K562 (cell line): ENCODE results near the gene BCAR1. TPM values are rescaled to one million over a fixed set of nuclear protein-coding genes. Genes with fewer than 3 reads are reported as not detected.

Experiments used
- ATAC-seq: fragments of 200-7000 bp; cut with Tn5 transposase; 3 replicates; pipeline ENCODE4 v1.9.1; 2020; ENCODE audit warnings: moderate library complexity
- BruUV-seq: library from RNA; stranded (reverse); fragments of 400-500 nt; replicated peaks from 2 replicates; lab custom pipeline; 2021; lab: Mats Ljungman, UMichigan
- CTCF ChIA-PET: fragments of 300-600 bp; formaldehyde crosslinking; extraction: SDS; loops from one replicate; lab custom pipeline; 2021; ENCODE audit warnings: low intra/inter-chr PET ratio; lab: Yijun Ruan, JAX
- POLR2A ChIA-PET: fragments of 300-600, 350-650 bp; sonication (Branson Sonifier 250); formaldehyde crosslinking; extraction: SDS; loops from one replicate; lab custom pipeline; 2021; ENCODE audit warnings: antibody characterized with exemption, inconsistent platforms; lab: Yijun Ruan, JAX
- DNase-seq, 4 experiments: peaks; one replicate each; pipeline versions ENCODE4 v3.0.0 to v3.0.0-alpha.2; 2011 to 2018; ENCODE audit warnings: low spot score in 3 of 4, mixed read lengths in 3 of 4; ENCODE audit errors: extremely low read depth in 1 of 4
- FAIRE-seq: peaks from 2 replicates; lab custom pipeline; 2011; peaks lifted over from hg19 to GRCh38; lab: Jason Lieb, UNC
- H2AFZ ChIP-seq: 2 replicates; pipeline ENCODE4 v1.6.0; 2011; ENCODE audit warnings: low read depth, low read length, control low read depth, inconsistent platforms
- H3K27ac ChIP-seq: fragments of 200-600 bp; 3 replicates; pipeline ENCODE4 v1.8.0; 2011; ENCODE audit warnings: low read depth, mild to moderate bottlenecking, control low read depth, inconsistent platforms, low read length, moderate library complexity, mixed read lengths; ENCODE audit errors: extremely low read depth
- H3K27me3 ChIP-seq, 2 experiments: fragments of 300-600 bp in 1 of 2; 2 replicates in 1 of 2; 3 replicates in 1 of 2; pipeline versions ENCODE4 v1.6.0 to v1.8.0; 2011; ENCODE audit warnings: inconsistent platforms in 2 of 2, low read length in 2 of 2, mild to moderate bottlenecking in 1 of 2, mixed read lengths in 1 of 2, moderate library complexity in 1 of 2; ENCODE audit not compliant: control insufficient read depth in 2 of 2, insufficient read depth in 2 of 2
- H3K36me3 ChIP-seq: fragments of 300-600 bp; 3 replicates; pipeline ENCODE4 v1.8.0; 2011; ENCODE audit warnings: mild to moderate bottlenecking, low read length, inconsistent platforms; ENCODE audit not compliant: control insufficient read depth, insufficient read depth
- H3K4me1 ChIP-seq, 2 experiments: fragments of 200-600 bp in 1 of 2; replicated peaks in 1 of 2; 2 replicates in 1 of 2; 3 replicates in 1 of 2; pipeline versions ENCODE4 v1.5.1 to v1.8.0; 2011; ENCODE audit warnings: inconsistent platforms in 2 of 2, low read length in 2 of 2, mild to moderate bottlenecking in 1 of 2, mixed read lengths in 1 of 2, moderate library complexity in 1 of 2; ENCODE audit not compliant: control insufficient read depth in 2 of 2, insufficient read depth in 2 of 2
- H3K4me2 ChIP-seq: 2 replicates; pipeline ENCODE4 v1.6.1; 2011; ENCODE audit warnings: low read length, control low read depth, inconsistent platforms, mixed read lengths; ENCODE audit not compliant: insufficient read depth
- H3K4me3 ChIP-seq: fragments of 200-600 bp; sonication (generic), shearing (Covaris generic); 2 replicates; pipeline ENCODE4 v1.5.1; 2016; ENCODE audit warnings: control low read depth, inconsistent platforms
- H3K79me2 ChIP-seq: fragments of 200-600 bp; 3 replicates; pipeline ENCODE4 v1.8.0; 2011; ENCODE audit warnings: low read length, inconsistent platforms; ENCODE audit not compliant: control insufficient read depth, insufficient read depth
- H3K9ac ChIP-seq, 2 experiments: 2 replicates each; pipeline versions ENCODE4 v1.6.0 to v1.6.1; 2011; ENCODE audit warnings: low read depth in 2 of 2, low read length in 2 of 2, control low read depth in 1 of 2, inconsistent platforms in 1 of 2, mild to moderate bottlenecking in 1 of 2, mixed read lengths in 1 of 2; ENCODE audit not compliant: insufficient read depth in 1 of 2
- H3K9me1 ChIP-seq: one replicate; pipeline ENCODE4 v1.6.0; 2011; ENCODE audit warnings: inconsistent platforms, mild to moderate bottlenecking, low read length, moderate library complexity; ENCODE audit not compliant: control insufficient read depth, insufficient read depth
- H3K9me3 ChIP-seq: replicated peaks from 2 replicates; pipeline ENCODE4 v1.5.1; 2011; ENCODE audit warnings: low read depth, low read length, inconsistent platforms; ENCODE audit not compliant: control insufficient read depth, insufficient read depth
- H4K20me1 ChIP-seq: replicated peaks from 2 replicates; pipeline ENCODE4 v1.6.1; 2011; ENCODE audit warnings: low read length, inconsistent platforms, mixed read lengths; ENCODE audit not compliant: control insufficient read depth, insufficient read depth
- ATF7 ChIP-seq: fragments of 450-650 bp; IDR thresholded peaks from 2 replicates; pipeline ENCODE4 v1.7.1; 2014; ENCODE audit warnings: mild to moderate bottlenecking, moderate library complexity
- BRD4 ChIP-seq: fragments of 200-600 bp; sonication (generic); IDR thresholded peaks from 2 replicates; pipeline ENCODE4 v1.6.1; 2017; ENCODE audit warnings: inconsistent platforms
- DDX20 ChIP-seq: fragments of 450-650 bp; IDR thresholded peaks from 2 replicates; pipeline ENCODE4 v1.6.1; 2016; ENCODE audit warnings: missing genetic modification characterization, low read depth, mild to moderate bottlenecking, missing compliant biosample characterization, moderate library complexity
- FOXP1 ChIP-seq: sonication (generic); formaldehyde crosslinking; IDR thresholded peaks from 2 replicates; pipeline ENCODE4 v1.8.0; 2022; ENCODE audit warnings: mild to moderate bottlenecking, missing genetic modification reagents
- HDAC3 ChIP-seq: fragments of 450-650 bp; IDR thresholded peaks from 2 replicates; pipeline ENCODE4 v1.6.1; 2018; ENCODE audit warnings: borderline replicate concordance, mild to moderate bottlenecking, moderate library complexity; ENCODE audit not compliant: partially characterized antibody
- HOMEZ ChIP-seq: fragments of 250-450 bp; sonication (Bioruptor Pico); IDR thresholded peaks from 2 replicates; pipeline ENCODE4 v1.4.0; 2020; ENCODE audit warnings: mild to moderate bottlenecking, moderate library complexity
- JUND ChIP-seq, 2 experiments: IDR thresholded peaks; 2 replicates in 1 of 2; 3 replicates in 1 of 2; pipeline ENCODE4 v1.6.1; 2011; ENCODE audit warnings: borderline replicate concordance in 2 of 2, low read depth in 2 of 2, low read length in 2 of 2, improper control_type of control experiment in 1 of 2, missing biosample characterization in 1 of 2, missing genetic modification characterization in 1 of 2, missing genetic modification reagents in 1 of 2
- NR4A1 ChIP-seq, 2 experiments: fragments of 250-450 bp in 1 of 2; fragments of 450-650 bp in 1 of 2; sonication (Bioruptor Pico) in 1 of 2; IDR thresholded peaks; 2 replicates each; pipeline versions ENCODE4 v1.4.0 to v1.6.1; 2016 to 2020; ENCODE audit warnings: mild to moderate bottlenecking in 2 of 2, missing compliant biosample characterization in 1 of 2, missing genetic modification characterization in 1 of 2, moderate library complexity in 1 of 2
- OTX1 ChIP-seq: fragments of 450-650 bp; formaldehyde crosslinking; IDR thresholded peaks from 2 replicates; pipeline ENCODE4 v1.4.0; 2022; ENCODE audit warnings: mild to moderate bottlenecking
- PRMT5 ChIP-seq: sonication (generic); formaldehyde crosslinking; IDR thresholded peaks from 2 replicates; pipeline ENCODE4 v1.5.0; 2020; ENCODE audit warnings: missing genetic modification reagents
- RNF219 ChIP-seq: fragments of 250-450 bp; sonication (Bioruptor Pico); IDR thresholded peaks from 2 replicates; pipeline ENCODE4 v1.5.0; 2022; ENCODE audit warnings: mild to moderate bottlenecking
- SMAD1 ChIP-seq: fragments of 150-350 bp; IDR thresholded peaks from 2 replicates; pipeline ENCODE4 v1.6.1; 2014; ENCODE audit warnings: low read length, low read depth; ENCODE audit not compliant: partially characterized antibody
- ZNF668 ChIP-seq: fragments of 250-450 bp; sonication (Bioruptor Pico); IDR thresholded peaks from 2 replicates; pipeline ENCODE4 v1.8.0; 2022; ENCODE audit warnings: mild to moderate bottlenecking, inconsistent platforms
- WGBS: fragments of 100-300 bp; shearing (Covaris generic); methylation state at CpG from one replicate; pipeline ENCODE4 v1.1.6; 2016; ENCODE audit warnings: low coverage, mixed read lengths; ENCODE audit not compliant: insufficient coverage; ENCODE audit errors: missing lambda C conversion rate; 5-methylcytosine and 5-hydroxymethylcytosine counted together
- in situ Hi-C: fragments of 300-500 bp; cut with MboI; formaldehyde crosslinking; loops from 4 replicates; pipeline ENCODE4 v1.15.0; 2018; ENCODE audit warnings: inconsistent platforms, mixed read lengths
- intact Hi-C: fragments of 100-400 bp; cut with micrococcal nuclease; formaldehyde crosslinking; loops from 2 replicates; pipeline ENCODE4 v1.14.2; 2022
- polyA plus RNA-seq, 8 experiments: library from polyadenylated mRNA; depleted of rRNA in 4 of 8; stranded (reverse) in 5 of 8; unstranded in 3 of 8; fragments of >200 nt; fragmentation: Nextera tagmentation in 2 of 8; fragmentation: Illumina TruSeq in 1 of 8; extraction: Ambion mirVana in 2 of 8; extraction: Trizol in 1 of 8; gene quantifications; 2 replicates each; pipeline versions ENCODE4 v1.2.1 to v1.2.3, GENCODE V29; 2011 to 2014; ENCODE audit warnings: inconsistent platforms in 1 of 8, missing spikeins in 1 of 8
- total RNA-seq, 7 experiments: library from RNA; depleted of rRNA in 6 of 7; stranded (reverse); fragments of >200 nt in 6 of 7; fragmentation: Illumina TruSeq in 2 of 7; extraction: Trizol in 2 of 7; gene quantifications; 2 replicates each; pipeline versions ENCODE4 v1.2.1 to v1.2.3, GENCODE V29; 2011 to 2021; ENCODE audit warnings: low replicate concordance in 1 of 7

BCAR1 gene
- total and polyA plus RNA-seq, 9 of the 15 experiments (the other 6 are each of a cell fraction or from before 2014, with no cell fraction given), result 0.10 to 26.3 (median 3.6) TPM

GRCh38 chr16:75252946-75253911, 1.8 kb upstream of the BCAR1 start:
- POLR2A ChIA-PET, result interaction anchor here (0.6 to 0.7 kb wide), 3 partner anchors 9 to 119 kb away, joined by 3 read pairs; no protein-coding TSS in a partner anchor
- BruUV-seq, result no TSS peak
- Histone ChIP-seq H2AFZ (no peak overlapping the region), H3K9me3 (no peaks in the 10 kb centered on the region), H4K20me1 (peaks cover 28% of the 10 kb centered on the region), H3K4me2 (no peak overlapping the region), H3K9ac (peak overlapping the region in 1 of 2 experiments; percentile 6; a peak in 2 of 4 replicates), H3K27ac (no peak overlapping the region), H3K79me2 (peaks cover 24% of the 10 kb centered on the region), H3K4me1 (peaks cover 12 to 70% of the 10 kb centered on the region in 2 experiments; a peak in 3 of 5 replicates), H3K4me3 (no peak overlapping the region), H3K27me3 (no peaks in the 10 kb centered on the region), H3K9me1 (peaks cover 6% of the 10 kb centered on the region), H3K36me3 (no peaks in the 10 kb centered on the region)
- intact Hi-C loops (loop anchor here (5.0 kb wide), 2 partner anchors 69 to 134 kb away; no protein-coding TSS in a partner anchor), in situ Hi-C loops (no loop called here)
- no peak for FAIRE-seq
- CTCF ChIA-PET, result no interaction called here
- ATAC-seq, result no peak
- TF ChIP-seq NR4A1 (CRISPR knock-in tag; IDR thresholded peaks at IDR 0.05) (no peak), NR4A1 (tag; IDR thresholded peaks at IDR 0.05) (no peak), PRMT5 (CRISPR knock-in tag) (no peak), ZNF668 (no peak), OTX1 (no peak), HOMEZ (CRISPR knock-in tag) (no peak), ATF7 (no peak), BRD4 (no peak), FOXP1 (CRISPR knock-in tag) (no peak), DDX20 (no peak), RNF219 (CRISPR knock-in tag) (no peak), SMAD1 (no peak), JUND (IDR thresholded peaks at IDR 0.05; ENCODE audit: borderline replicate concordance, low read depth, low read length) (no peak), JUND (tag; IDR thresholded peaks at IDR 0.05; ENCODE audit: borderline replicate concordance, low read depth, low read length) (no peak), HDAC3 (no peak)
- WGBS, result 91% methylated on average over 9 of the region's 15 CpGs
- DNase-seq, result no peak
